ENCODE data around the gene LRRC32. TPM values are rescaled to one million over a fixed set of nuclear protein-coding genes. Genes with fewer than 3 reads are reported as not detected.

LRRC32 gene, protein sequence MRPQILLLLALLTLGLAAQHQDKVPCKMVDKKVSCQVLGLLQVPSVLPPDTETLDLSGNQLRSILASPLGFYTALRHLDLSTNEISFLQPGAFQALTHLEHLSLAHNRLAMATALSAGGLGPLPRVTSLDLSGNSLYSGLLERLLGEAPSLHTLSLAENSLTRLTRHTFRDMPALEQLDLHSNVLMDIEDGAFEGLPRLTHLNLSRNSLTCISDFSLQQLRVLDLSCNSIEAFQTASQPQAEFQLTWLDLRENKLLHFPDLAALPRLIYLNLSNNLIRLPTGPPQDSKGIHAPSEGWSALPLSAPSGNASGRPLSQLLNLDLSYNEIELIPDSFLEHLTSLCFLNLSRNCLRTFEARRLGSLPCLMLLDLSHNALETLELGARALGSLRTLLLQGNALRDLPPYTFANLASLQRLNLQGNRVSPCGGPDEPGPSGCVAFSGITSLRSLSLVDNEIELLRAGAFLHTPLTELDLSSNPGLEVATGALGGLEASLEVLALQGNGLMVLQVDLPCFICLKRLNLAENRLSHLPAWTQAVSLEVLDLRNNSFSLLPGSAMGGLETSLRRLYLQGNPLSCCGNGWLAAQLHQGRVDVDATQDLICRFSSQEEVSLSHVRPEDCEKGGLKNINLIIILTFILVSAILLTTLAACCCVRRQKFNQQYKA
- 10 to 100 TPM; 59.3 to 65.3 (median 65.2) TPM for polyA plus RNA-seq (ENCODE audit: insufficient read length in 3 of 3)

GRCh38 chr11:76670485-76671236 lies at the start of gene LRRC32:
Gene LRRC32 (minus strand): TSS chr11:76670747. CDS start chr11:76665954, 4,793 bp downstream.
- no peak for DNase-seq (ENCODE audit: low read depth in 3 of 3, low spot score in 2 of 3)

GRCh38 chr11:76719686-76720085 lies 49.1 kb upstream of the LRRC32 start:
- no peak for DNase-seq (ENCODE audit: low read depth in 3 of 3, low spot score in 2 of 3)

GRCh38 chr11:76719281-76719680 lies 48.7 kb upstream of the LRRC32 start:
- no peak for DNase-seq (ENCODE audit: low read depth in 3 of 3, low spot score in 2 of 3)

DNA sequence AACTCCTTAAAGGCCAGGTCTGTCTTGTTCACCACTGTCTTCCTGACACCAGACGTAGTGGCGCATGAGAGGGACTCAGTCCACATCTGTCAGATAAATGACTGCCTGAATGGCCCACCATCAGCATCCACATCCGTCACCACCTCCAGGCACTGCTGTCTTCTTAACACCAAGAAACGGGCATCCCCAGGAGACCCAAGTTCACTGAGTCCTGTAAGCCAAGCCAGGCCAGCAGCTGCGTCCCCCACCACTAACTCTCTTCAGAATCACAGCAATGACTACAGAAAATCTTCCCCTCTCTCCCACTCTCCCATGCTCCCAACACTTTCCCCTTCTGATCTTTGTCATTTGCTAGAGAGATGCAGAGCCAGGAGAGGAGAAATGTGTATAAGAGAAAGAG lies 47.3 kb upstream of the LRRC32 start:
- DNase-seq (ENCODE audit: low read depth in 3 of 3, low spot score in 2 of 3), result no peak

DNA sequence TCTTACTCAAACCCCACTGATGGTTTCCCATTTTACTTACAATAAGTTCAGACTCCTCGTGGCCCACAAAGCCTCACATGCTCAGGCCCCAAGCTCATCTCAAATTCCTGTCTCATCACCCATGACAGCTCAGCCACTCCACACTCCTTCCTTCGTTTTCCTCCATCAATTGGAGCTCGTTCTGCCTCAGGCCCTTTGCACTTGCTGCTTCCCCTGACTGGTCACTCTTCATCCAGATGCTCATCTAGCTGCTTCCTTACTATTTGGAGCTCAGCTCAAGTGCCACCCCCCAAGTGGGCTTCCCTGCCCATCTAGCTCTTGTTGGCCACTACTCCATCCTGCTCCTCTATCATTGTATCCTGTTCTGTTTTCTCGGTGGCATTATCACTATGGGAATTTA lies 46.8 kb upstream of the LRRC32 start:
- no peak for DNase-seq (ENCODE audit: low read depth in 3 of 3, low spot score in 2 of 3)

DNA sequence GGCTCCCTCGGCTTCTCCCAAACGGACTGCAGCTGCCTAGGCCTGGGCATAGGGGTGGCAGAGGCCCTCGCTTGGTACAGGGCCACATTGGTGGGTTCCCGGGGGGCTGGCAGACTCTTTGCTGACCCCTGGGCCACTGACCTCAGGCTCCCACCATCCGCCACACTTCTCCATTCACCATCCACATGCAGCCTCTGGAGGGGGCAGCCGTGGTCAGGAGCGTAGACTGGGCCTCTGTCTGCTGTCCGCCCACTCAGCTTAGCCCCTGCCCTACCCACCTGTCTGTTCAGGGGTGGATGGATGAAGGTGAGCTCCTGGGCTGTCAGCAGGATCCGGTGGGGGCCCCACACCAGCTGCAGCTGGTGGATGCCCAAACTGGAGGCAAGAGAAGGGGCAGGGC lies 45.7 kb upstream of the LRRC32 start:
- no peak for DNase-seq (ENCODE audit: low read depth in 3 of 3, low spot score in 2 of 3)

- no peak for DNase-seq (ENCODE audit: low read depth in 3 of 3, low spot score in 2 of 3)
These were observed 43.9 kb upstream of the LRRC32 start for GRCh38 chr11:76714493-76714892.

DNA sequence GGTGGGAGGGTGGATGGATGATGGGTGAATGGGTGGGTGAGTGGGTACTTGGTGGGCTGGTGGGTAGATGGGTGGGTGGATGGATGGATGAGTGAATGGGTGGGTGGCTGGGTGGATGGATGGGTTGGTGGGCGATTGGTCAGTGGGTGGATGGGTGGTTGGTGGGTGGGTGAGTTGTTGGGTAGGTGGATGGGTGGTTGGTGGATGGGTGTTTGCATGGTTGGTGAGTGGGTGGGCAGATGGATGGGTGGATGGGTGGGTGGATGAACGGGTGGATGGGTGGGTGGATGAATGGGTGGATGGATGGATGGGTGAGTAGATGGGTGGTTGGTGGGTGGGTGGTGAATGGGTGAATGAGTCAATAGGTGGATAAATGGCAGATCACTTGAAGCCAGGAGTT lies 43.0 kb upstream of the LRRC32 start:
- DNase-seq (ENCODE audit: low read depth in 3 of 3, low spot score in 2 of 3), result no peak

DNA sequence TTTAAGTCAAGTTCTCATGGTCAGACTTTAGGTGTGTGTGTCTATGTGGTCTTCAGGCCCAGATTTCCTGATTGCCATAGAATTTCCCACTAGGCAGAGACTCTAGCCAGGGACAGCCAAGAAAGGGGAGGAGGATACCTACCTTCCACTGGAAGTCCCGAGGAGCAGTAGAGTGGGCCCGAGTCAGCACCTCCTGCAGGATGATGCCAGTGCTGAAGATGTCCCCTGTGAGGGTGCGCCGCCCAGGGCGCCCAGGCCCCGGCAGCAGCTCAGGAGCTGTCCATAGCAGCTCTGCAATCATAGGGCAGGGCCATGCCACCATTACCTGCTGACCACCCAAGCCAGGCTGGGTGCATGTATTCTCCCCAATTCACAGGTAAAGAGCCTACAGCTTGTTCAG lies 41.6 kb upstream of the LRRC32 start:
- DNase-seq (ENCODE audit: low read depth in 3 of 3, low spot score in 2 of 3), result no peak

GRCh38 chr11:76709756-76710155 lies 39.2 kb upstream of the LRRC32 start:
- no peak for DNase-seq (ENCODE audit: low read depth in 3 of 3, low spot score in 2 of 3)

GRCh38 chr11:76708972-76709660 lies 38.6 kb upstream of the LRRC32 start:
- no peak for DNase-seq (ENCODE audit: low read depth in 3 of 3, low spot score in 2 of 3)

- DNase-seq (ENCODE audit: low read depth in 3 of 3, low spot score in 2 of 3), result no peak
These were observed 36.8 kb upstream of the LRRC32 start for GRCh38 chr11:76707293-76707825.

GRCh38 chr11:76706667-76707066 lies 36.1 kb upstream of the LRRC32 start:
- DNase-seq (ENCODE audit: low read depth in 3 of 3, low spot score in 2 of 3), result no peak

DNA sequence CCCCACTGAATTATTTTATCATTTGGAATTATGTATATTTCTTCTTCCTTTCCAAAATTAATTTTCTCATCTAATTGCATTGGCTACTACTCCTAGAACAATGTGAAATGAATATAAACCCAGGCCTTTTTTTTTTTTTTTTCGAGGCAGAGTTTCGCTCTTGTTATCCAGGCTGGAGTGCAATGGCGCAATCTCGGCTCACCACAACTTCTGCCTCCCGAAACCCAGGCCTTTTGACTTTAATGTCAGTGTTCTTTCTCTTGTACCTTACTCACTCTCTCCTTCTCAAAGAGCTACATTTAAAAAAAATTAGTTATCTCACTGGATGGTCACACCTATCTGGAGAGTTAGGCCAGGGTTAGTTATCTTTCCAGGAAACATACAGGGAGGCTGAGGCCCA lies 35.3 kb upstream of the LRRC32 start:
- no peak for DNase-seq (ENCODE audit: low read depth in 3 of 3, low spot score in 2 of 3)

DNA sequence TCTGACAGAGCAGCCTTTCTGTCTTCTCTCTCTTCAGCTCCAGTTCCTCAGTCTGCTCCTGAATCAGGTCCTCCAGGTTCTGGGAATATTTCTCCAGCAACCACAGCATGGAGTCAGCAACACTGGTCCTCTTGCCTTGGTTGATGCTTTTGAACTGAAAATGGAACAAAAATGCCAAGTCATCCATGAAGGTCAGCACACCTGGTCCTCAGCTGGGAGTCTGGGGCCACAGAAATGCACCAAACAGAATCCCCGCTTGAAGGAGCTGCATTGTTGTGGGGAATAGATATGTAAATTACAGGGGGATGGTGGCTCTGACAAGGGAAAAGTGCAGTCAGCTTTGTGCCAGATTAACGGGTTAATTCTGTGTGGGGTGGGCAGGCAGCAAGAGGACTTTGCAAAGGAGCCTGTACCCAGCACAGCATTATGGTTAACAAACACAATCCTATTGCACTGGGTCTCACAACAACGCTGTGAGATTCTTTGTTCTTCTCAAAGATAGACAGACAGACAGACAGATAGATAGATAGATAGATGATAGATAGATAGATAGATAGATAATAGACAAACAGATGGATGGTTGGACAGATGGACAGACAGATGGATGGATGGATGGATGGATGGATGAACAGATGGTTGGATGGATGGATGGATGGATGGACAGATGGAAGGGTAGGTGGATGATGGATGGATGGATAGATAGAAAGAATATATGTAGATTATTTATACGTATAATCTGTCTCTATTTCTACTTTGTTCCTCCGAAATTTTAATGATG lies 33.8 kb upstream of the LRRC32 start:
- no peak for DNase-seq (ENCODE audit: low read depth in 3 of 3, low spot score in 2 of 3)

GRCh38 chr11:76703707-76704106 lies 33.2 kb upstream of the LRRC32 start:
- no peak for DNase-seq (ENCODE audit: low read depth in 3 of 3, low spot score in 2 of 3)

DNA sequence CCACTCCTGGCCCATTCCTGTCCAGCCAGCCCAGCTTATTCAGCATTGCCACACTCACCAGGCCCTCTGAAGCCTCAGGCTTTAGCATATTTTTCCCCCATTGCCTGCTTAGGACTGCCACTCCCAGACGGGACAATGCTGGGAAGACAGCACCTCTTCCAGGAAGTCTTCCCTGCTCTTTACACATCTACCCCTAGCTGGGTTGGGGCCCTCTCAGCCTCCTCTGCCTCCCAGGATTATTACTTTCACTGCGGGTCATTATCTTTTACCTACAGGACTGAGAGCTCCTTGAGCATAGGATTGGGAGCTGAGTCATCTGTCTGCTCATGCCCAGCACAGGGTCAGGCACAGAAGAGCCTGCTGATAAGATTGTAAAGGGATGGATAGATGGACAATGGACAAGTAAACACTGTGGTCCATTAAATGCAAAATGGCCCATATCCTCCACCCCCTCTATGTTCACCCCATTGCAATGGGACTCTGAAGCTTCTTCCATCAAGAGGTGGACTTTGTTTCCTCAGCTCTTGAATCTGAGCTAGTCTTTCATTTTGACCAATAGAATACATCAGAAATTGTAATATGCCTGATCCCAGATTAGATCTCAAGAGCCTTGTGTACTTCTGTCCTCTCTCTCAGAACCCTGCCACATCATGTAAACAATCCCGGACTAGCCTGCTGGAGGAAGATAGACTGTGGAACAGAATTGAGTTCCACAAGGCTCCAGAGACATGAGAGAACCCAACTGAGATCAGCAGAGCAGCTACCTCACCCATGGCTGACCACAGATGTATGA lies 32.0 kb upstream of the LRRC32 start:
- DNase-seq (ENCODE audit: low read depth in 3 of 3, low spot score in 2 of 3), result no peak

- DNase-seq (ENCODE audit: low read depth in 3 of 3, low spot score in 2 of 3), result no peak
These were observed 30.9 kb upstream of the LRRC32 start for GRCh38 chr11:76701294-76702040.

Measured in right renal cortex interstitium (tissue), 3 donors.